ENCODE measurements around the gene TMBIM4.

The TMBIM4 gene

GRCh38 chr12:66127650-66128049, 42.1 kb downstream of the TMBIM4 start:
- peaks cover 41% of the 10 kb centered on the region for H3K36me3 ChIP-seq (ENCODE audit: low read length)
- TF ChIP-seq EZH2phosphoT487 (conservative IDR thresholded peaks at IDR 0.05; ENCODE audit: low read length) = no peak
- TF ChIP-seq CTCF (IDR thresholded peaks at IDR 0.05; ENCODE audit: insufficient read depth, low read length, poor library complexity, severe bottlenecking) = no peak
- no peak overlapping the region for H3K4me3 ChIP-seq (ENCODE audit: insufficient read depth, low read length, poor library complexity, severe bottlenecking)
- H3K4me2 ChIP-seq (ENCODE audit: low read depth, low read length, poor library complexity, severe bottlenecking) = no peak overlapping the region
- no peaks in the 10 kb centered on the region for H3K27me3 ChIP-seq (ENCODE audit: low read length)
- no peak overlapping the region for H2AFZ ChIP-seq (ENCODE audit: low read depth, low read length, severe bottlenecking)
- H3K27ac ChIP-seq (ENCODE audit: low read depth, low read length) = no peak overlapping the region
- H3K9ac ChIP-seq (ENCODE audit: low read length) = no peak overlapping the region
- 0 out of 2 replicates have a peak, but pooled peaks cover 7% of the 10 kb centered on the region for H3F3A ChIP-seq (ENCODE audit: insufficient read depth)
- H3K79me2 ChIP-seq (ENCODE audit: insufficient read depth, low read length) = peaks cover 71% of the 10 kb centered on the region
- H3K9me3 ChIP-seq (ENCODE audit: insufficient read depth, low read length) = no peaks in the 10 kb centered on the region
- H4K20me1 ChIP-seq (ENCODE audit: low read depth, low read length) = no peaks in the 10 kb centered on the region
- no peaks in the 10 kb centered on the region for H3K9me2 ChIP-seq (replicated peaks; ENCODE audit: insufficient read depth, low read length)

- no peak overlapping the region for H3K27ac ChIP-seq (ENCODE audit: low read depth, low read length)
- H3F3A ChIP-seq (ENCODE audit: insufficient read depth) = no peaks in the 10 kb centered on the region
- peaks cover 15% of the 10 kb centered on the region for H3K79me2 ChIP-seq (ENCODE audit: insufficient read depth, low read length)
- H3K9me2 ChIP-seq (replicated peaks; ENCODE audit: insufficient read depth, low read length) = no peaks in the 10 kb centered on the region
- H2AFZ ChIP-seq (ENCODE audit: low read depth, low read length, severe bottlenecking) = no peak overlapping the region
- H3K9ac ChIP-seq (ENCODE audit: low read length) = no peak overlapping the region
- no peaks in the 10 kb centered on the region for H3K27me3 ChIP-seq (ENCODE audit: low read length)
- H4K20me1 ChIP-seq (ENCODE audit: low read depth, low read length) = no peaks in the 10 kb centered on the region; the same call in 1 of the 2 replicates
- no peak overlapping the region for H3K4me3 ChIP-seq (ENCODE audit: insufficient read depth, low read length, poor library complexity, severe bottlenecking)
- H3K4me2 ChIP-seq (ENCODE audit: low read depth, low read length, poor library complexity, severe bottlenecking) = no peak overlapping the region
- H3K9me3 ChIP-seq (ENCODE audit: insufficient read depth, low read length) = no peaks in the 10 kb centered on the region
- peaks cover 22% of the 10 kb centered on the region; the same call in 1 of the 2 replicates for H3K36me3 ChIP-seq (ENCODE audit: low read length)
- no peak for TF ChIP-seq EZH2phosphoT487 (conservative IDR thresholded peaks at IDR 0.05; ENCODE audit: low read length)
- no peak for TF ChIP-seq CTCF (IDR thresholded peaks at IDR 0.05; ENCODE audit: insufficient read depth, low read length, poor library complexity, severe bottlenecking)
Observed at GRCh38 chr12:66120477-66120876, 49.3 kb downstream of the TMBIM4 start.

GRCh38 chr12:66119870-66120241, 49.9 kb downstream of the TMBIM4 start:
- TF ChIP-seq CTCF (IDR thresholded peaks at IDR 0.05; ENCODE audit: insufficient read depth, low read length, poor library complexity, severe bottlenecking) (no peak), EZH2phosphoT487 (conservative IDR thresholded peaks at IDR 0.05; ENCODE audit: low read length) (no peak)
- Histone ChIP-seq H3K4me2 (ENCODE audit: low read depth, low read length, poor library complexity, severe bottlenecking) (no peak overlapping the region), H3K9me3 (ENCODE audit: insufficient read depth, low read length) (no peaks in the 10 kb centered on the region), H3K4me3 (ENCODE audit: insufficient read depth, low read length, poor library complexity, severe bottlenecking) (no peak overlapping the region), H3K27me3 (ENCODE audit: low read length) (no peaks in the 10 kb centered on the region), H3K9ac (ENCODE audit: low read length) (no peak overlapping the region), H4K20me1 (ENCODE audit: low read depth, low read length) (no peaks in the 10 kb centered on the region; the same call in 1 of the 2 replicates), H3K9me2 (replicated peaks; ENCODE audit: insufficient read depth, low read length) (no peaks in the 10 kb centered on the region), H3K27ac (ENCODE audit: low read depth, low read length) (no peak overlapping the region), H3F3A (ENCODE audit: insufficient read depth) (no peaks in the 10 kb centered on the region), H2AFZ (ENCODE audit: low read depth, low read length, severe bottlenecking) (no peak overlapping the region), H3K36me3 (ENCODE audit: low read length) (peaks cover 17% of the 10 kb centered on the region; the same call in 1 of the 2 replicates), H3K79me2 (ENCODE audit: insufficient read depth, low read length) (0 out of 2 replicates have a peak, but pooled peaks cover 9% of the 10 kb centered on the region)
